ENCODE measurements around the gene TEAD1. TPM values are rescaled to one million over a fixed set of nuclear protein-coding genes. Genes with fewer than 3 reads are reported as not detected.

The TEAD1 gene
- total and polyA plus RNA-seq, 2 experiments from 2014 or later, result 24.5 to 103 TPM

- TF ChIP-seq, protein P1, sequence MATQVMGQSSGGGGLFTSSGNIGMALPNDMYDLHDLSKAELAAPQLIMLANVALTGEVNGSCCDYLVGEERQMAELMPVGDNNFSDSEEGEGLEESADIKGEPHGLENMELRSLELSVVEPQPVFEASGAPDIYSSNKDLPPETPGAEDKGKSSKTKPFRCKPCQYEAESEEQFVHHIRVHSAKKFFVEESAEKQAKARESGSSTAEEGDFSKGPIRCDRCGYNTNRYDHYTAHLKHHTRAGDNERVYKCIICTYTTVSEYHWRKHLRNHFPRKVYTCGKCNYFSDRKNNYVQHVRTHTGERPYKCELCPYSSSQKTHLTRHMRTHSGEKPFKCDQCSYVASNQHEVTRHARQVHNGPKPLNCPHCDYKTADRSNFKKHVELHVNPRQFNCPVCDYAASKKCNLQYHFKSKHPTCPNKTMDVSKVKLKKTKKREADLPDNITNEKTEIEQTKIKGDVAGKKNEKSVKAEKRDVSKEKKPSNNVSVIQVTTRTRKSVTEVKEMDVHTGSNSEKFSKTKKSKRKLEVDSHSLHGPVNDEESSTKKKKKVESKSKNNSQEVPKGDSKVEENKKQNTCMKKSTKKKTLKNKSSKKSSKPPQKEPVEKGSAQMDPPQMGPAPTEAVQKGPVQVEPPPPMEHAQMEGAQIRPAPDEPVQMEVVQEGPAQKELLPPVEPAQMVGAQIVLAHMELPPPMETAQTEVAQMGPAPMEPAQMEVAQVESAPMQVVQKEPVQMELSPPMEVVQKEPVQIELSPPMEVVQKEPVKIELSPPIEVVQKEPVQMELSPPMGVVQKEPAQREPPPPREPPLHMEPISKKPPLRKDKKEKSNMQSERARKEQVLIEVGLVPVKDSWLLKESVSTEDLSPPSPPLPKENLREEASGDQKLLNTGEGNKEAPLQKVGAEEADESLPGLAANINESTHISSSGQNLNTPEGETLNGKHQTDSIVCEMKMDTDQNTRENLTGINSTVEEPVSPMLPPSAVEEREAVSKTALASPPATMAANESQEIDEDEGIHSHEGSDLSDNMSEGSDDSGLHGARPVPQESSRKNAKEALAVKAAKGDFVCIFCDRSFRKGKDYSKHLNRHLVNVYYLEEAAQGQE (IDR thresholded peaks at IDR 0.05; ENCODE audit: unreplicated experiment), result no peak
- no peak for TF ChIP-seq STAT1 (IDR thresholded peaks at IDR 0.05; ENCODE audit: unreplicated experiment)
Observed at GRCh38 chr11:12624595-12624994, 49.6 kb upstream of the TEAD1 start (continued).

DNA sequence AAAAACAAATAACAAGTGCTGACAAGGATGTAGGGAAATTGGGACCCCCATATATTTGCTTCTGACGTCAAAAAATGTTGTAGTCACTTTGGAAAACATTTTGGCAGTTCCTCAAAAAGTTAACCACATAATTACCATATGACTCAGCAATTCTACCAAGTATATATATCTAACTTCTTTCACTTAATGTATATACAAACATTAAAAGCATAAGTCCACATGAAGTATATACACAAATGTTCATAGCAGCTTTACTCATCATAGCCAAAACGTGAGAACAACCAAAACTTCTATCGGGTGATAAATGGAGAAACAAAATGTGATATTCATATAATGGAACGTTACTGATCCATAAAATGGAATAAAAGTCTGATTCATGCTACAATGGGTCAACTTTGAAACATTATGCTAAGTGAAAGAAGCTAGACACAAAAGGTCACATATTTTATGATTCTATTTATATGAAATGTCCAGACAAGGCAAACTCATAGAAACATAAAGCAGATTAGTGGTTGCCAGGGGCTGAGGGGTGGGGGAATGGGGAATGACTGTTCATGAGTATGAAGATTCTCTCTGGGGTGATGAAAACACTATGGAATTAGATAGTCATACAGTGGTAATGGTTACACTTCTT, 48.7 kb upstream of the TEAD1 start:
- Mint-ChIP-seq H3K4me3 (no peak overlapping the region), H3K27ac (no peak overlapping the region), H3K27me3 (ENCODE audit: insufficient read depth, low read depth, poor library complexity) (peaks cover 7% of the 10 kb centered on the region), H3K9me3 (peaks cover 20% of the 10 kb centered on the region), H3K4me1 (no peaks in the 10 kb centered on the region), H3K36me3 (ENCODE audit: low read depth) (peaks cover 3% of the 10 kb centered on the region; the same call in 2 of the 3 replicates)
- ATAC-seq (no peak), DNase-seq (ENCODE audit: low spot score) (no peak)
- Histone ChIP-seq H3K27ac (ENCODE audit: low read depth) (no peak overlapping the region), H4K20me1 (replicated peaks; ENCODE audit: insufficient read depth) (no peaks in the 10 kb centered on the region), H3K79me2 (replicated peaks; ENCODE audit: insufficient read depth) (no peaks in the 10 kb centered on the region), H3K4me3 (no peak overlapping the region), H3K4me1 (ENCODE audit: insufficient read depth) (no peaks in the 10 kb centered on the region), H3K36me3 (ENCODE audit: insufficient read depth) (peaks cover 3% of the 10 kb centered on the region; the same call in 1 of the 2 replicates), H3K27me3 (ENCODE audit: insufficient read depth) (no peaks in the 10 kb centered on the region), H3K4me2 (no peak overlapping the region), H3F3A (replicated peaks; ENCODE audit: low read depth) (no peaks in the 10 kb centered on the region), H2AFZ (no peak overlapping the region), H3K9me2 (ENCODE audit: insufficient read depth) (no peaks in the 10 kb centered on the region)
- no peak for TF ChIP-seq EZH2 (IDR thresholded peaks at IDR 0.05; ENCODE audit: low read depth, unreplicated experiment)
- TF ChIP-seq STAT1 (IDR thresholded peaks at IDR 0.05; ENCODE audit: unreplicated experiment), result no peak
- TF ChIP-seq, protein P2, sequence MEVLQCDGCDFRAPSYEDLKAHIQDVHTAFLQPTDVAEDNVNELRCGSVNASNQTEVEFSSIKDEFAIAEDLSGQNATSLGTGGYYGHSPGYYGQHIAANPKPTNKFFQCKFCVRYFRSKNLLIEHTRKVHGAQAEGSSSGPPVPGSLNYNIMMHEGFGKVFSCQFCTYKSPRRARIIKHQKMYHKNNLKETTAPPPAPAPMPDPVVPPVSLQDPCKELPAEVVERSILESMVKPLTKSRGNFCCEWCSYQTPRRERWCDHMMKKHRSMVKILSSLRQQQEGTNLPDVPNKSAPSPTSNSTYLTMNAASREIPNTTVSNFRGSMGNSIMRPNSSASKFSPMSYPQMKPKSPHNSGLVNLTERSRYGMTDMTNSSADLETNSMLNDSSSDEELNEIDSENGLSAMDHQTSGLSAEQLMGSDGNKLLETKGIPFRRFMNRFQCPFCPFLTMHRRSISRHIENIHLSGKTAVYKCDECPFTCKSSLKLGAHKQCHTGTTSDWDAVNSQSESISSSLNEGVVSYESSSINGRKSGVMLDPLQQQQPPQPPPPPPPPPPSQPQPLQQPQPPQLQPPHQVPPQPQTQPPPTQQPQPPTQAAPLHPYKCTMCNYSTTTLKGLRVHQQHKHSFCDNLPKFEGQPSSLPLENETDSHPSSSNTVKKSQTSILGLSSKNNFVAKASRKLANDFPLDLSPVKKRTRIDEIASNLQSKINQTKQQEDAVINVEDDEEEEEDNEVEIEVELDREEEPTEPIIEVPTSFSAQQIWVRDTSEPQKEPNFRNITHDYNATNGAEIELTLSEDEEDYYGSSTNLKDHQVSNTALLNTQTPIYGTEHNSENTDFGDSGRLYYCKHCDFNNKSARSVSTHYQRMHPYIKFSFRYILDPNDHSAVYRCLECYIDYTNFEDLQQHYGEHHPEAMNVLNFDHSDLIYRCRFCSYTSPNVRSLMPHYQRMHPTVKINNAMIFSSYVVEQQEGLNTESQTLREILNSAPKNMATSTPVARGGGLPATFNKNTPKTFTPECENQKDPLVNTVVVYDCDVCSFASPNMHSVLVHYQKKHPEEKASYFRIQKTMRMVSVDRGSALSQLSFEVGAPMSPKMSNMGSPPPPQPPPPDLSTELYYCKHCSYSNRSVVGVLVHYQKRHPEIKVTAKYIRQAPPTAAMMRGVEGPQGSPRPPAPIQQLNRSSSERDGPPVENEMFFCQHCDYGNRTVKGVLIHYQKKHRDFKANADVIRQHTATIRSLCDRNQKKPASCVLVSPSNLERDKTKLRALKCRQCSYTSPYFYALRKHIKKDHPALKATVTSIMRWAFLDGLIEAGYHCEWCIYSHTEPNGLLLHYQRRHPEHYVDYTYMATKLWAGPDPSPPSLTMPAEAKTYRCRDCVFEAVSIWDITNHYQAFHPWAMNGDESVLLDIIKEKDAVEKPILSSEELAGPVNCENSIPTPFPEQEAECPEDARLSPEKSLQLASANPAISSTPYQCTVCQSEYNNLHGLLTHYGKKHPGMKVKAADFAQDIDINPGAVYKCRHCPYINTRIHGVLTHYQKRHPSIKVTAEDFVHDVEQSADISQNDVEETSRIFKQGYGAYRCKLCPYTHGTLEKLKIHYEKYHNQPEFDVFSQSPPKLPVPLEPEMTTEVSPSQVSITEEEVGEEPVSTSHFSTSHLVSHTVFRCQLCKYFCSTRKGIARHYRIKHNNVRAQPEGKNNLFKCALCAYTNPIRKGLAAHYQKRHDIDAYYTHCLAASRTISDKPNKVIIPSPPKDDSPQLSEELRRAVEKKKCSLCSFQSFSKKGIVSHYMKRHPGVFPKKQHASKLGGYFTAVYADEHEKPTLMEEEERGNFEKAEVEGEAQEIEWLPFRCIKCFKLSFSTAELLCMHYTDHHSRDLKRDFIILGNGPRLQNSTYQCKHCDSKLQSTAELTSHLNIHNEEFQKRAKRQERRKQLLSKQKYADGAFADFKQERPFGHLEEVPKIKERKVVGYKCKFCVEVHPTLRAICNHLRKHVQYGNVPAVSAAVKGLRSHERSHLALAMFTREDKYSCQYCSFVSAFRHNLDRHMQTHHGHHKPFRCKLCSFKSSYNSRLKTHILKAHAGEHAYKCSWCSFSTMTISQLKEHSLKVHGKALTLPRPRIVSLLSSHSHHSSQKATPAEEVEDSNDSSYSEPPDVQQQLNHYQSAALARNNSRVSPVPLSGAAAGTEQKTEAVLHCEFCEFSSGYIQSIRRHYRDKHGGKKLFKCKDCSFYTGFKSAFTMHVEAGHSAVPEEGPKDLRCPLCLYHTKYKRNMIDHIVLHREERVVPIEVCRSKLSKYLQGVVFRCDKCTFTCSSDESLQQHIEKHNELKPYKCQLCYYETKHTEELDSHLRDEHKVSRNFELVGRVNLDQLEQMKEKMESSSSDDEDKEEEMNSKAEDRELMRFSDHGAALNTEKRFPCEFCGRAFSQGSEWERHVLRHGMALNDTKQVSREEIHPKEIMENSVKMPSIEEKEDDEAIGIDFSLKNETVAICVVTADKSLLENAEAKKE (CRISPR knock-in tag; IDR thresholded peaks at IDR 0.05), result no peak
- no peak for TF ChIP-seq POLR2AphosphoS5 (IDR thresholded peaks at IDR 0.05; ENCODE audit: low read depth)
